ENCODE results near the gene NPDC1. TPM values are rescaled to one million over a fixed set of nuclear protein-coding genes. Genes with fewer than 3 reads are reported as not detected.

NPDC1 gene
- total RNA-seq, 2 experiments from 2014 or later, result 28.2 to 31.4 TPM

GRCh38 chr9:137051145-137051724, 5.3 kb upstream of the NPDC1 start:
- ChIA-PET POLR2A (no interaction called here), CTCF (interaction anchor here (2.7 kb wide), 1 partner anchor 17 kb away, joined by 13 read pairs; no protein-coding TSS in a partner anchor)

GRCh38 chr9:137050570-137050969, 4.6 kb upstream of the NPDC1 start:
- POLR2A ChIA-PET, result no interaction called here
- CTCF ChIA-PET, result interaction anchor here (4.8 kb wide), 1 partner anchor 17 kb away, joined by 120 read pairs; the partner anchor contains the start of gene SAPCD2

GRCh38 chr9:137049544-137050449, 3.8 kb upstream of the NPDC1 start:
- ChIA-PET CTCF (interaction anchor here (0.6 to 4.8 kb wide), 6 partner anchors 11 to 171 kb away, joined by 3 to 120 read pairs (median 6); partner anchors contain the start of genes CLIC3 and SAPCD2), POLR2A (no interaction called here)

DNA sequence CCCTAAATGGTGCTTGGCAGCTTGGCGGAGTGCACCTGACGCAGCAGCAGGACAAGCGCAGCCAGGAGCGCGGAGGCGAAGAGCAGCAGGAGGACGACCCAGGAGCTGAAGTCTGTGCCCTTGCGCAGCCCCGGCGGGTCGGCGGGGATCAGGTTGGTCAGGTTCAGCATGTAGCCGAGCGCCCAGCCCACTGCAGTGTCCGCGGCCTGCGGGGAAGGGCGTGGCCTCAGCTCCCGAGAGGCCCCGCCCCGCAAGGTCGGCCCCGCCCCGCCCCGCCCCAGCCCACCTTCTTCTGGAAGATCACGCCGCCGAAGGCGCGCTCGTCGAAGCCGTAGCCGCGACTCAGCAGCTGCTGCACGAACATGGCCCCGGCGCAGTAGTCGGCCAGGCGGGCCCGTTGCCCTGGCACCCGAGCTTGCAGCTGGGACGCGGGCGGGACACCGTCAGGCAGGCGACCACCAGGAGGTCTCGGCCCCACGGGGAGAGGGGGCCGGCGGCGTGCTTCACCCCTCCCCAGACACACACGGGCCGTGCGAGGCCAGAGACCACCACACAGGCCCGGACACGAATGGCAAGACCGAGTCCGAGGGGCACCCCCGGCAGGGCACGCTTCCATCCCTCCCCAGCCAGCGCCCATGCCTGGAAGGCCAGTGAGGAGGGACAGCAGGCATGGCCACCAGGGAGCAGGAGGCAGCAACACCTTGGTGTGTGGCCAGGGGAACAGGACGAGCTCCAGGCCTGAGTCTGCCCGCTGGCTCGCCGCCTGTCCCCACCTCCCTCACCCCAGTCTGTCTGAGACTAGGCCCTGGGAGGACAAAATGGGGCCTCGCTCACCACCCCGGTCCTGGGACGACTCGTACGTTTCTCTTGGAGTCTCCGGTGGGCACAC, 2.9 kb upstream of the NPDC1 start:
- CTCF ChIA-PET, result interaction anchor here (1.0 to 4.8 kb wide), 6 partner anchors 12 to 150 kb away, joined by 3 to 120 read pairs (median 8); partner anchors contain the start of genes CLIC3 and SAPCD2
- POLR2A ChIA-PET, result interaction anchor here (0.9 kb wide), 1 partner anchor 9 kb away, joined by 3 read pairs; no protein-coding TSS in a partner anchor

GRCh38 chr9:137045294-137046087, 486 bp downstream of the NPDC1 start:
- POLR2A ChIA-PET, result interaction anchor here (0.6 to 1.2 kb wide), 2 partner anchors 11 to 246 kb away, joined by 3 to 6 read pairs; no protein-coding TSS in a partner anchor
- CTCF ChIA-PET, result interaction anchor here (0.8 to 4.8 kb wide), 15 partner anchors 9 to 256 kb away, joined by 3 to 120 read pairs (median 4); partner anchors contain the start of genes ABCA2, FUT7 and SAPCD2

- POLR2A ChIA-PET, result interaction anchor here (0.7 to 1.2 kb wide), 2 partner anchors 10 to 23 kb away, joined by 6 to 10 read pairs; no protein-coding TSS in a partner anchor
- CTCF ChIA-PET, result interaction anchor here (0.8 to 2.4 kb wide), 11 partner anchors 10 to 192 kb away, joined by 3 to 17 read pairs (median 4); partner anchors contain the start of genes FUT7 and RNF224
Observed at GRCh38 chr9:137044502-137045177, 1.3 kb downstream of the NPDC1 start.

DNA sequence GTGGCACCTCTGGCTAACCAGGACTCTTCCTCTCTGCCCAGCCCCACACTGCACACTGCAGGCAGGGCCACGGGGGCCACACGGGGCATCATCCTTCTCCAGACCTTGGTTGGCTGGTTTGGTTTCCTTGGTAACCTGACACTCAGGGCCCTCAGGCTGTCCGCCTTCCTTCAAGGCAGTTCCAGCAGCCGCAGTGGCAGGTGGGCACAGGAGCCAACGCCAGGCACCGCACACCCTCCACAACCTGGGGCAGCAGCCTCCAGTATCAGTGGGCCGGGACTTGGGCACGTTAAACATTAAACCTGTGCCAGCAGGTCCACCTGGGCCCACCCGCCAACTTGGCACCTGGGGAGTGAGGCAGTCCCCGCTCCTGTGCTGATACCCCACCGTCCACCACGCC, 1.9 kb downstream of the NPDC1 start:
- ChIA-PET CTCF (interaction anchor here (1.0 to 2.4 kb wide), 8 partner anchors 9 to 183 kb away, joined by 3 to 17 read pairs (median 5); partner anchors contain the start of gene RNF224), POLR2A (interaction anchor here (1.2 kb wide), 1 partner anchor 9 kb away, joined by 6 read pairs; no protein-coding TSS in a partner anchor)

DNA sequence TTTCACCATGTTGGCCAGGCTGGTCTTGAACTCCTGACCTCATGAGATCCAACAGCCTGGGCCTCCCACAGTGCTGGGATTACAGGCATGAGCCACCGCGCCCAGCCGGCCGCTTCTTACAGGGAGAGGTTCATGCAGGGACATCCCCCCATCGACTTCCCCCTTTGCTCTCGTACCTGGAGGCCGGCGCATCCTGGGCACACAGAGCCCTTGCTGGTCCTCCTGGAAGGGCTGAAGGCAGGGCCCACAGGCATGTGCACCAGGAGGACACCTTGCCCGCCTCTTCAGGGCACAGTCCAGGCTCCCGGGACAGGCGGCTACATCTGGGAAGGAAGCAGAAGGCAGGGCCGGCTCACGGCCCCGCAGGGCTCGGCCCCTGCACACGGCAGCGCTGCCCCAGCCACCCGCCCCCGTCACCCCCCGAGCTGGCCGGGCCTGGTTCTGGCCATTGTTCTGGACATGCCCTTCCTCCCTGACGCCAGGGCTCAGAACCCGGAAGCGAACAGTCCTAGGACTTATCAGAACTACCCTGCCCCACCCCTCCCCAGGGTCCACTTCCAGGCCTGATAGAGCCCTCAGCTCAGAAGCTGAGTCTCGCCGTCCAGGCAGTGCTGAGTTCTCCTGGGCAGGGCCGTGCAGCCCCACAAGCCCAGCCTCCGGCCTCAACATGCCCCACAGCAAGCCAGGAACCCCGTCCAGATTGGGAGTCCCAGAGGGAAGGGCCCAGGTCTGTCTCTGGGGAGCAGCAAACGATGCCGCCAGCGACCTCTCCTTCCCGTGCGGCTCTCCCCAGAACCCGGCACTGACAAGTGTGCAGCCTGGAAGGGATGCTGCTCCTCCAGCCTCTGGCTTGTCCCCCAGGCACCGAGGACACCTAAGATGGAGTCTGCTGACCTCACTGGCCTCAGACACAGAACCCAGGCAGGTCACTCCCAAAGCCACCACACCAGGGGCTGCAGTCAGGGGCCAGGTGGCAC, 2.9 kb downstream of the NPDC1 start:
- ChIA-PET CTCF (interaction anchor here (0.7 to 2.4 kb wide), 5 partner anchors 8 to 21 kb away, joined by 3 to 17 read pairs (median 8); no protein-coding TSS in a partner anchor), POLR2A (interaction anchor here (0.7 kb wide), 1 partner anchor 50 kb away, joined by 9 read pairs; no protein-coding TSS in a partner anchor)

DNA sequence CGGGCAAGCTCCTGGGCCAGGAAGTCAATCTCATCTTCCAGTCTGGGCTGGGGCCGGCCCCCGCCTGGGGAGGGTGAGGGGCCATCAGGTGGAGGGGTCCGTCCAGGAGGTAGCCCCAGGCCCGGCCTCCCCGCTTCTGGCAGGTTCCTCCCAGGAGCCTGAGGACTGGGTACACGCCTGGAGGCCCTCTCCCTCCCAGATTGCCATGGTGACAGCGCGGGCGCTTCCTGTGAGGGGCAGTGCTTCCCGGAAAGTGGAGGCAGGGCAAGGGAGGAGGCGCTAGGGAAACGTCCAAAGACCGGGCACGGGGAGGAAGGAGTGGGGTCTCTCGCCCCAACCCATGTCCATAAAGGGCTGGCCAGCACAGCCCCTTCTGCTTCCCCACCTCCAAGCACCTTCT, 4.9 kb downstream of the NPDC1 start:
- CTCF ChIA-PET, result no interaction called here
- POLR2A ChIA-PET, result no interaction called here

DNA sequence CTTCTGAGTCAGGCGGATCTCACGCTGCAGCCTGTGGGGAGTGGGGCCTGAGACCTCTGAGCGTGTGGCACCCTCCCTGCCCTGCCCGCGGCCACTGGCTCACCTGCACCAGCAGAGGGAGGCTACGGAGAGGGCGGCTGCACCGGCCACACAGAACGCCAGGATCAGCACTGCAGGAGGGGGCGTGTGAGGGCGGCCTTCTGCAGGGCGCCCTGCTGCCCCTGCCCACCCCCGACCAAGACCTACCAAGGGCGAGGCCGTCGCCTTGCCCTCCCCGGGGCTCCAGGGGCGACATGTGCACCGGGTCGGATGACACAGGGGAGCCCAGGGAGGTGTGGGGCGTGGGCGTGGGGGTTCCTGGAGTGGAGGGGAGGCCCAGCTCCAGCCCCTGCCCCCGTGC, 5.4 kb downstream of the NPDC1 start:
- CTCF ChIA-PET, result interaction anchor here (1.0 to 7.5 kb wide), 2 partner anchors 7 to 34 kb away, joined by 3 to 43 read pairs; partner anchors contain the start of gene NPDC1
- POLR2A ChIA-PET, result no interaction called here

DNA sequence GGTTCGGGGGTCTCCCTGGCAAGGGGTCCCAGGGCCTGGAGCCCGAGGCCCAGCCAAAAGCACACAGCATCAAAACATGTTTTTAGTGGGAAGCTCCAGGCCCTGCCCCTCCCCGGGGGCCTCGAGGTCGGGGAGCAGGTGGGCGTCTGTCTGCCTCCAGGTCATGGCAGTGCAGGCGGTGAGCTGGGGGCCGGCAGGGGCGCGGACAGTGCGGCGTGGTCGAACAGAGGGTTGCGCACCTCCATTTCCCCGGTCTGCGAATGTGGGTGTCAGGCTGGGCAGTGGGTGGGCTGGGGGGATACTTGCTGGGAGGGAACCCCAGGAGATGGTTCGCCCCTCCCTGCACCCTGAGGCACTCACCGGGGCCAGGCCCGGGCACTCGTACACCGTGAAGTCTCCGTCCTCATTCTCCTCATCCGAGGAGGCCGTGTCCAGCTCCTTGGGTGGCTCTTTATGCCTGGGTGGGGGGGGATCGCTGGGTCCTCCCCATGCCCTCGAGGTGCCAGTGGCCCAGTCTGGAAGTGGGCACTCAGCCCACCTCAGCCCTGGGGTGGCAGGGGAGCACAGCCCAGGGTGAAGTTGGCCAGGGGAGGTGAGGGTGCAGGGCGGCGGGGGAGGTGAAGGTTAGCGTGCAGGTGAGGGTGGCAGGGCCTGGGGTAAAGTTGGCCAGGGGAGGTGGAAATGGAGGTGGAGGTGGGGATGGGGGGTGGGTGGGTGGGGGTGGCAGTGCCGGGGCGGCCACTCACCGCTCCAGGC, 6.2 kb downstream of the NPDC1 start:
- CTCF ChIA-PET, result interaction anchor here (1.0 to 7.5 kb wide), 4 partner anchors 8 to 35 kb away, joined by 3 to 43 read pairs (median 7); partner anchors contain the start of gene NPDC1
- POLR2A ChIA-PET, result interaction anchor here (0.8 kb wide), 1 partner anchor 9 kb away, joined by 3 read pairs; no protein-coding TSS in a partner anchor

GRCh38 chr9:137038916-137039315, 7.1 kb downstream of the NPDC1 start:
- ChIA-PET POLR2A (no interaction called here), CTCF (interaction anchor here (1.0 to 7.5 kb wide), 4 partner anchors 9 to 28 kb away, joined by 3 to 43 read pairs (median 7); partner anchors contain the start of gene NPDC1)

DNA sequence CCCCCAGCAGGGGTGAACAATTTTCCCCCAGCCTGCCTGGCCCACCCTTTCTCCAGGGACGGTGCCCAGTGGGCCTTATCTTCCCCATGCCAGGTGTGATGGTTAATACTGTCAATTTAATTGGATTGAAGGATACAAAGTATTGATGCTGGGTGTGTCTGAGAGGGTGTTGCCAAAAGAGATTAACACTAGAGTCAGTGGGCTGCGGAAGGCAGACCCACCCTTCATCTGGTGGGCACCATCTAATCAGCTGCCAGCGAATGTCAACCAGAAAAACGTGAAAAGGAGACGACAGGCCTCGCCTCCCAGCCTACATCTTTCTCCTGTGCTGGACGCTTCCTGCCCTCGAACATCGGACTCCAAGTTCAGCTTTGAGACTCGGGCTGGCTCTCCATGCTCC, 8.5 kb downstream of the NPDC1 start:
- ChIA-PET POLR2A (interaction anchor here (0.7 kb wide), 1 partner anchor 279 kb away, joined by 3 read pairs; no protein-coding TSS in a partner anchor), CTCF (interaction anchor here (1.3 to 7.5 kb wide), 3 partner anchors 9 to 92 kb away, joined by 4 to 46 read pairs (median 43); partner anchors contain the start of genes ABCA2, C8G, FBXW5 and NPDC1)

- ChIA-PET POLR2A (no interaction called here), CTCF (interaction anchor here (1.3 to 7.5 kb wide), 3 partner anchors 8 to 91 kb away, joined by 4 to 46 read pairs (median 43); partner anchors contain the start of genes ABCA2, C8G, FBXW5 and NPDC1)
Observed at GRCh38 chr9:137037035-137037434, 8.9 kb downstream of the NPDC1 start.

- POLR2A ChIA-PET, result no interaction called here
- CTCF ChIA-PET, result interaction anchor here (0.6 to 7.5 kb wide), 28 partner anchors 8 to 249 kb away, joined by 3 to 46 read pairs (median 10); partner anchors contain the start of genes AJM1, C8G, CLIC3 and ENTPD2
Observed at GRCh38 chr9:137035937-137036336, 10.0 kb downstream of the NPDC1 start.

Data from activated CD8-positive, alpha-beta memory T cell treated with anti-CD3 and anti-CD28 coated beads for 36 hours (primary cell).